Articular chondrocyte of knee joint (primary cell): ENCODE measurements around the gene OFD1. TPM values are rescaled to one million over a fixed set of nuclear protein-coding genes. Genes with fewer than 3 reads are reported as not detected.

Experiments
- total RNA-seq: library from RNA; depleted of rRNA; stranded (reverse); fragments of >200 nt; gene quantifications from 2 replicates; pipeline ENCODE4 v1.2.3, GENCODE V29; 2012

The OFD1 gene
- total RNA-seq = 18.4 and 26.1 TPM in 2 replicates

GRCh38 chrX:13734278-13735172, at the start of gene OFD1, which contains the start of gene TRAPPC2:
Gene OFD1 (plus strand): TSS chrX:13734748. CDS start chrX:13735072, 324 bp downstream.
Gene TRAPPC2 (minus strand): TSS chrX:13734620. CDS start chrX:13719963, 14,657 bp downstream.

GRCh38 chrX:13688958-13689740, 45.4 kb upstream of the OFD1 start, which contains the start of gene RAB9A:
Gene RAB9A (plus strand): TSS chrX:13689128. CDS start chrX:13708747, 19,619 bp downstream.

GRCh38 chrX:13816643-13817627, 82.4 kb downstream of the OFD1 start, which contains the start of gene GPM6B:
Gene GPM6B (minus strand): TSS chrX:13817093. CDS start chrX:13816904, 189 bp downstream.

Other genes with a start within 250 kb of the OFD1 start
- under 0.01 TPM in 1 of 2 replicates, not detected in the other for gene EGFL6, start 165.1 kb upstream of the OFD1 start, total RNA-seq
- 6.0 and 8.3 TPM in 2 replicates for gene TCEANC, start 81.6 kb upstream of the OFD1 start, total RNA-seq
- 43.6 and 50.4 TPM in 2 replicates for gene RAB9A, start 45.6 kb upstream of the OFD1 start, total RNA-seq
- gene TRAPPC2, start 128 bp upstream of the OFD1 start, total RNA-seq = 15.2 and 25.7 TPM in 2 replicates
- 3.5 and 10.3 TPM in 2 replicates for gene GPM6B, start 82.3 kb downstream of the OFD1 start, total RNA-seq